GM12874 (cell line): ENCODE measurements around the gene RNF212.

ENCODE experiments used
- CTCF ChIP-seq: IDR thresholded peaks from 2 replicates; pipeline ENCODE4 v1.5.1; 2011; ENCODE audit warnings: low read depth, mild to moderate bottlenecking, control low read depth, low read length, moderate library complexity; ENCODE audit not compliant: insufficient read depth

RNF212 gene

GRCh38 chr4:1031346-1031745 lies 82.0 kb downstream of the RNF212 start:
- TF ChIP-seq CTCF, result no peak

- TF ChIP-seq CTCF, result no peak
These were observed 82.8 kb downstream of the RNF212 start for GRCh38 chr4:1030559-1030958.

GRCh38 chr4:1030031-1030430 lies 83.3 kb downstream of the RNF212 start:
- TF ChIP-seq CTCF, result no peak

GRCh38 chr4:1029529-1029928 lies 83.8 kb downstream of the RNF212 start:
- no peak for TF ChIP-seq CTCF

GRCh38 chr4:1028574-1029220 lies 84.7 kb downstream of the RNF212 start:
- TF ChIP-seq CTCF, result no peak

- no peak for TF ChIP-seq CTCF
These were observed 85.5 kb downstream of the RNF212 start for GRCh38 chr4:1027915-1028238.

GRCh38 chr4:1027219-1027914 lies 86.0 kb downstream of the RNF212 start:
- TF ChIP-seq CTCF, result no peak
